Measurements from ENCODE around the gene LRP1.

Gene LRP1

GRCh38 chr12:57133916-57134315, 5.6 kb downstream of the LRP1 start:
- no peak overlapping the region for H3K9ac ChIP-seq
- H3K4me3 ChIP-seq (ENCODE audit: low read depth, low read length): no peak overlapping the region
- no peak overlapping the region for H3K4me2 ChIP-seq (ENCODE audit: low read length)
- H2AFZ ChIP-seq: no peak overlapping the region
- no peaks in the 10 kb centered on the region for H3K79me2 ChIP-seq
- no peak overlapping the region for H3K27ac ChIP-seq
- no peaks in the 10 kb centered on the region for H3K27me3 ChIP-seq (ENCODE audit: control insufficient read depth, insufficient read depth, low read length)
- H3K36me3 ChIP-seq (ENCODE audit: control insufficient read depth, insufficient read depth, low read length): no peaks in the 10 kb centered on the region
- no peaks in the 10 kb centered on the region for H3K9me3 ChIP-seq (ENCODE audit: control insufficient read depth, low read length)
- H3K4me1 ChIP-seq: no peaks in the 10 kb centered on the region
- TF ChIP-seq CTCF (IDR thresholded peaks at IDR 0.05): no peak

GRCh38 chr12:57134949-57135348, 6.7 kb downstream of the LRP1 start:
- no peak overlapping the region for H3K4me3 ChIP-seq (ENCODE audit: low read depth, low read length)
- H3K9me3 ChIP-seq (ENCODE audit: control insufficient read depth, low read length): no peaks in the 10 kb centered on the region
- H3K27ac ChIP-seq: no peak overlapping the region
- H3K27me3 ChIP-seq (ENCODE audit: control insufficient read depth, insufficient read depth, low read length): no peaks in the 10 kb centered on the region
- no peak for TF ChIP-seq CTCF (IDR thresholded peaks at IDR 0.05)
- H3K4me1 ChIP-seq: no peaks in the 10 kb centered on the region
- no peak overlapping the region for H3K9ac ChIP-seq
- H2AFZ ChIP-seq: no peak overlapping the region
- H3K4me2 ChIP-seq (ENCODE audit: low read length): no peak overlapping the region
- no peaks in the 10 kb centered on the region for H3K79me2 ChIP-seq
- no peaks in the 10 kb centered on the region for H3K36me3 ChIP-seq (ENCODE audit: control insufficient read depth, insufficient read depth, low read length)

- H3K27ac ChIP-seq: no peak overlapping the region
- H3K27me3 ChIP-seq (ENCODE audit: control insufficient read depth, insufficient read depth, low read length): no peaks in the 10 kb centered on the region
- H3K9ac ChIP-seq: no peak overlapping the region
- no peaks in the 10 kb centered on the region for H3K36me3 ChIP-seq (ENCODE audit: control insufficient read depth, insufficient read depth, low read length)
- no peak overlapping the region for H3K4me3 ChIP-seq (ENCODE audit: low read depth, low read length)
- no peak for TF ChIP-seq CTCF (IDR thresholded peaks at IDR 0.05)
- H3K79me2 ChIP-seq: no peaks in the 10 kb centered on the region
- H3K9me3 ChIP-seq (ENCODE audit: control insufficient read depth, low read length): no peaks in the 10 kb centered on the region
- H3K4me2 ChIP-seq (ENCODE audit: low read length): no peak overlapping the region
- H3K4me1 ChIP-seq: no peaks in the 10 kb centered on the region
- H2AFZ ChIP-seq: no peak overlapping the region
Measured at GRCh38 chr12:57135527-57136326, 7.4 kb downstream of the LRP1 start.

- Histone ChIP-seq H3K9me3 (ENCODE audit: control insufficient read depth, low read length) (no peaks in the 10 kb centered on the region), H3K4me3 (ENCODE audit: low read depth, low read length) (no peak overlapping the region), H3K4me1 (no peaks in the 10 kb centered on the region), H3K27me3 (ENCODE audit: control insufficient read depth, insufficient read depth, low read length) (no peaks in the 10 kb centered on the region), H3K36me3 (ENCODE audit: control insufficient read depth, insufficient read depth, low read length) (no peaks in the 10 kb centered on the region), H3K9ac (no peak overlapping the region), H3K79me2 (no peaks in the 10 kb centered on the region), H3K4me2 (ENCODE audit: low read length) (no peak overlapping the region), H3K27ac (no peak overlapping the region), H2AFZ (no peak overlapping the region)
- no peak for TF ChIP-seq CTCF (IDR thresholded peaks at IDR 0.05)
Measured at GRCh38 chr12:57138526-57139272, 10.4 kb downstream of the LRP1 start.

Data from parathyroid adenoma (tissue), 2 donors.